ENCODE data around the gene KCNK3.

The KCNK3 gene

GRCh38 chr2:26685341-26685740 lies 7.2 kb upstream of the KCNK3 start:
- Histone ChIP-seq H3K9me3 (ENCODE audit: insufficient read depth, low read length) (no peaks in the 10 kb centered on the region), H4K20me1 (ENCODE audit: insufficient read depth, low read length) (no peaks in the 10 kb centered on the region), H3K36me3 (replicated peaks; ENCODE audit: low read depth, low read length) (no peaks in the 10 kb centered on the region), H3K4me2 (ENCODE audit: low read length) (no peak overlapping the region), H2AFZ (ENCODE audit: low read depth, low read length) (no peak overlapping the region), H3K4me1 (ENCODE audit: low read length) (no peaks in the 10 kb centered on the region), H3K4me3 (ENCODE audit: low read length) (no peak overlapping the region), H3K79me2 (ENCODE audit: low read length) (no peaks in the 10 kb centered on the region), H3K27ac (ENCODE audit: low read length) (no peak overlapping the region), H3K9ac (ENCODE audit: low read length) (no peak overlapping the region), H3K27me3 (ENCODE audit: low read depth, low read length) (peaks cover 28% of the 10 kb centered on the region)
- no peak for TF ChIP-seq CTCF (IDR thresholded peaks at IDR 0.05; ENCODE audit: low read depth, low read length)

- H2AFZ ChIP-seq (ENCODE audit: low read depth, low read length): no peak overlapping the region
- H3K79me2 ChIP-seq (ENCODE audit: low read length): no peaks in the 10 kb centered on the region
- no peak for TF ChIP-seq EZH2phosphoT487 (IDR thresholded peaks at IDR 0.05; ENCODE audit: low read depth)
- TF ChIP-seq CTCF (IDR thresholded peaks at IDR 0.05; ENCODE audit: low read depth, low read length): no peak
- H3K9me3 ChIP-seq (ENCODE audit: insufficient read depth, low read length): no peaks in the 10 kb centered on the region
- H4K20me1 ChIP-seq (ENCODE audit: insufficient read depth, low read length): no peaks in the 10 kb centered on the region
- H3K27ac ChIP-seq (ENCODE audit: low read length): no peak overlapping the region
- no peak overlapping the region for H3K9ac ChIP-seq (ENCODE audit: low read length)
- H3K4me1 ChIP-seq (ENCODE audit: low read length): no peaks in the 10 kb centered on the region
- H3K36me3 ChIP-seq (replicated peaks; ENCODE audit: low read depth, low read length): no peaks in the 10 kb centered on the region
- H3K4me2 ChIP-seq (ENCODE audit: low read length): no peak overlapping the region
- no peak overlapping the region for H3K4me3 ChIP-seq (ENCODE audit: low read length)
- H3K27me3 ChIP-seq (ENCODE audit: low read depth, low read length): peaks cover 36% of the 10 kb centered on the region
Observed at GRCh38 chr2:26685989-26686839, 6.3 kb upstream of the KCNK3 start.

GRCh38 chr2:26687328-26687727 lies 5.2 kb upstream of the KCNK3 start:
- Histone ChIP-seq H2AFZ (ENCODE audit: low read depth, low read length) (no peak overlapping the region), H4K20me1 (ENCODE audit: insufficient read depth, low read length) (no peaks in the 10 kb centered on the region), H3K4me2 (ENCODE audit: low read length) (no peak overlapping the region), H3K4me1 (ENCODE audit: low read length) (no peaks in the 10 kb centered on the region), H3K27me3 (ENCODE audit: low read depth, low read length) (peaks cover 36% of the 10 kb centered on the region), H3K9ac (ENCODE audit: low read length) (no peak overlapping the region), H3K36me3 (replicated peaks; ENCODE audit: low read depth, low read length) (no peaks in the 10 kb centered on the region), H3K79me2 (ENCODE audit: low read length) (no peaks in the 10 kb centered on the region), H3K9me3 (ENCODE audit: insufficient read depth, low read length) (no peaks in the 10 kb centered on the region), H3K4me3 (ENCODE audit: low read length) (no peak overlapping the region), H3K27ac (ENCODE audit: low read length) (no peak overlapping the region)
- TF ChIP-seq CTCF (IDR thresholded peaks at IDR 0.05; ENCODE audit: low read depth, low read length) (no peak), EZH2phosphoT487 (IDR thresholded peaks at IDR 0.05; ENCODE audit: low read depth) (no peak)

GRCh38 chr2:26687801-26688200 lies 4.7 kb upstream of the KCNK3 start:
- Histone ChIP-seq H3K4me3 (ENCODE audit: low read length) (no peak overlapping the region), H3K9me3 (ENCODE audit: insufficient read depth, low read length) (no peaks in the 10 kb centered on the region), H3K4me2 (ENCODE audit: low read length) (no peak overlapping the region), H3K36me3 (replicated peaks; ENCODE audit: low read depth, low read length) (no peaks in the 10 kb centered on the region), H3K9ac (ENCODE audit: low read length) (no peak overlapping the region), H3K27me3 (ENCODE audit: low read depth, low read length) (peaks cover 36% of the 10 kb centered on the region), H4K20me1 (ENCODE audit: insufficient read depth, low read length) (no peaks in the 10 kb centered on the region), H2AFZ (ENCODE audit: low read depth, low read length) (no peak overlapping the region), H3K27ac (ENCODE audit: low read length) (no peak overlapping the region), H3K4me1 (ENCODE audit: low read length) (no peaks in the 10 kb centered on the region), H3K79me2 (ENCODE audit: low read length) (no peaks in the 10 kb centered on the region)
- TF ChIP-seq EZH2phosphoT487 (IDR thresholded peaks at IDR 0.05; ENCODE audit: low read depth) (no peak), CTCF (IDR thresholded peaks at IDR 0.05; ENCODE audit: low read depth, low read length) (no peak)

Data from OCI-LY3 (cell line).